GM15510 (cell line): Measurements from ENCODE around the gene EDEM3.

ENCODE experiments used
- POLR2A ChIP-seq: IDR thresholded peaks from 3 replicates; pipeline ENCODE4 v1.6.1; 2011; ENCODE audit warnings: borderline replicate concordance; ENCODE audit not compliant: insufficient read length; ENCODE audit errors: extremely low read depth

EDEM3 gene, protein sequence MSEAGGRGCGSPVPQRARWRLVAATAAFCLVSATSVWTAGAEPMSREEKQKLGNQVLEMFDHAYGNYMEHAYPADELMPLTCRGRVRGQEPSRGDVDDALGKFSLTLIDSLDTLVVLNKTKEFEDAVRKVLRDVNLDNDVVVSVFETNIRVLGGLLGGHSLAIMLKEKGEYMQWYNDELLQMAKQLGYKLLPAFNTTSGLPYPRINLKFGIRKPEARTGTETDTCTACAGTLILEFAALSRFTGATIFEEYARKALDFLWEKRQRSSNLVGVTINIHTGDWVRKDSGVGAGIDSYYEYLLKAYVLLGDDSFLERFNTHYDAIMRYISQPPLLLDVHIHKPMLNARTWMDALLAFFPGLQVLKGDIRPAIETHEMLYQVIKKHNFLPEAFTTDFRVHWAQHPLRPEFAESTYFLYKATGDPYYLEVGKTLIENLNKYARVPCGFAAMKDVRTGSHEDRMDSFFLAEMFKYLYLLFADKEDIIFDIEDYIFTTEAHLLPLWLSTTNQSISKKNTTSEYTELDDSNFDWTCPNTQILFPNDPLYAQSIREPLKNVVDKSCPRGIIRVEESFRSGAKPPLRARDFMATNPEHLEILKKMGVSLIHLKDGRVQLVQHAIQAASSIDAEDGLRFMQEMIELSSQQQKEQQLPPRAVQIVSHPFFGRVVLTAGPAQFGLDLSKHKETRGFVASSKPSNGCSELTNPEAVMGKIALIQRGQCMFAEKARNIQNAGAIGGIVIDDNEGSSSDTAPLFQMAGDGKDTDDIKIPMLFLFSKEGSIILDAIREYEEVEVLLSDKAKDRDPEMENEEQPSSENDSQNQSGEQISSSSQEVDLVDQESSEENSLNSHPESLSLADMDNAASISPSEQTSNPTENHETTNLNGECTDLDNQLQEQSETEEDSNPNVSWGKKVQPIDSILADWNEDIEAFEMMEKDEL

DNA sequence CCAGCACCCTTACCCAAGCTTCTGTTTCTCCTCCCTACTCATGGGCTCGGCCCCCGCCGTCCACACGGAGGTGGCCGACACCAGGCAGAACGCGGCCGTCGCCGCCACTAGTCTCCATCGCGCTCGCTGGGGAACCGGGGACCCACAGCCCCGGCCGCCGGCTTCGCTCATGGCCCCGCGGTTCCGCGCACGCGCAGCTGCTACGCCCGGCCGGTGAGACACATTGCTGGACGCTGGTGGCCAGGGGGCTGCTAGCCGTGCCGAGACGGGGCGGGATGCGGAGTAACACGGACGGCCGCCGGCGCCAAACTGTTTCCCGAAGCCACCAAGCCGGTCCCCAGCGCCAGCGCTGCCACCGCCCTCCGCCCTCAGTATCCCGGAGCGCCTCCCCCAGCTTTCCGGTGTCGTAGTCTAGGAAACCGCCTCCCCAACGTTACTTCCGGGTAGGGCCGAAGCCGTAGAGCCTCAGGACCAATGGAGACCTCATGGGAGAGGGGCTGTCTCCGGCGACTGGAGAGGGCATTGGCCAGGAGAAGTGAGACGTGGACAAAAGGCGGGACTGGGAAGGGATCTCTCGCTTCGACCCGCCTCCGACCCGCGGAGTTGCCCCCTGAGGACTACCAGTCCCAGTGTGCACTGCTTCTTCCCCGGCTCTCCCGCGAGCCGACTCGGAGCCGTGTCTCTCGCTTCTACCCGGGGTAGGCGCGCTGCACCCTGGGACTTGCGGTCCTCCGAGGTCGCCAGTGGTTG lies at the start of gene EDEM3:
TSS of gene EDEM3 (minus strand) at position 383 of the 750 bp plus-strand sequence. CDS start at position 171, 212 bp downstream.
- peak; percentile 85 for TF ChIP-seq POLR2A

DNA sequence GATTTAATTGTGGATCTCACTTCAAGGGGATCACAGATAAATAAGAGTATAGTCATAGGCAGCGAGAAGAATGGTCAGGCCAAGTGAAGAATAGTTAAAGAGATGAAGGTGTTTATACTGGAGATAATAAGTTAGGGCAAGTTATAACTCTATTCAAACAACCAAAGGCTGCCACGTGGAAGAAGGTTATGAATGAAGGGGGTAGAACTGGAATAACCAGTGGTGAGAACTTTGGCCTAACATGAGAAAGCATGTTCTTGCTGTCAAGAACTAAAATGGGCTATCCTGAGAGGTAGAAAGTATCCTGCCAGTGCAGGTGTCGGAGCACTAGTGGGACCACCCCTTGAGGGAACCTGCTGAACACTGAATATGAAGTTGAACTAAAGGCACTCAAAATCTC lies 49.6 kb upstream of the EDEM3 start:
- no peak for TF ChIP-seq POLR2A

DNA sequence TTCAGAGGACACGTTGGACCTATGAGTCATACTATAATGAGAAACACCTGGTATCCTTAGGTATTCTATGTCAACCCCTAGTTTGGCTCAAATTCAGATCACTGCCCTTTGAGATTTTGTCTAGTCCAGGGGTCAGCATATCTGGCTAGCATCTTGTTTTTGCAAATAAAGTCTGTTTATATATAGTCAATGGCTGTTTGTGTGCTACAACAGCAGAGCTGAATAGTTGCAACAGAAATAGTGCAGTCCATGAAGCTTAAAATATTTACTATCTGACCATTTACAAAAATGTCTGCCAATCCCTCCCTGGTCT lies 48.5 kb upstream of the EDEM3 start:
- no peak for TF ChIP-seq POLR2A

DNA sequence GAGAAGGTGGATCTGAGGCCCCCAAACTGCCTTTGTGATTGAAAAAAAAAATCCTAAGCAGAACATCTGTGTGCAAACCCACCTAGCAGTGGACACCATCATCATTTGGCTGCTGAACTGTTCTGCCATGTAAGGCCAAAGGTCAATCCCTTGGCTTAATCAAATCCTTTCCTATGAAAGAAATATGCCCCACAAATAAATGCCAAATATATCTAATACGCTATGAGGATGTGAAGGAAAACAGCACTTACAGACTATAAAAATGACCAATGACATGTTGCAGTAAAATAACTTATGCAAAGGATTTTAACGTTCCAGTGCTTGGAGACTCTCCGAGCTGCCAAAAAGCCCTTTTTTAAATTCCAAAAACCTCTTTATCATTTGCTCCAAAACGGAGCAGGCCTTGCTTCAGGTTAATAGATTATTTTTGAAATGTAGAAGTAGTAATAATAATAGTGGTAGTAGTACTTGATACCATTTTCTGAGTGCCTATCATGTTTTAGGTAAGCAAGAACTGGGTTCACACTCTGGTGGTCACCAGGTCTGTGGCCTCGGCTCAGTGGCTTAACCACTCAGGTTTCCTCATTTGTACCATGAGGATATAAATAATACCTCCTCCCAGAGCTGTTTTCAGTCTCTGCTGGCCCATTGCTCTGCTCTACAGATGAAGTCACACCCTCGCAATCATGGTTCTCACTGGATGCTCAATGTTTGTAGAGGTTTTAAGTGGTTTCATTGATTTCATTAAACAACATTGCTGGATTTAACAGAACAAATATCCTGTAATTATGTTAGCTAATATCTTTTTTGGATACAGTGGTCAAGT lies 47.9 kb upstream of the EDEM3 start:
- no peak for TF ChIP-seq POLR2A

DNA sequence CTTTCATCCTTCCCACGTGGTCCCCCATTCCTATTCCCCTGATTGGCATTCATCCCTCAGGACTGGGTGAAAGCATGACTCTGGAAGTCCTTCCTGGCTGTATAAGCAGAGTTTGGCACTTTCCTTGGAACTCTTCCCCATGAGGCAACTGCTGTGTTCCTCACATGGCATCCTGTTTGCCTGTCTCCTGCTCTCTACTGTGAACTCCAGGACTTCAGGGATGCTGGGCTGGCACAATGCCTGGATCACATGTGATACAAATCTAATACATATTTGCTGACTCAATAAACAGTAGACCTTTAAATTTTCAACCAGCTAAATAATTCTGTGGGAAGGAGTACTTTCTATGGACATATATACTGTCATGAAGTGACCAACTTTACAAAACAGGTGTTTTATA lies 46.8 kb upstream of the EDEM3 start:
- no peak for TF ChIP-seq POLR2A

DNA sequence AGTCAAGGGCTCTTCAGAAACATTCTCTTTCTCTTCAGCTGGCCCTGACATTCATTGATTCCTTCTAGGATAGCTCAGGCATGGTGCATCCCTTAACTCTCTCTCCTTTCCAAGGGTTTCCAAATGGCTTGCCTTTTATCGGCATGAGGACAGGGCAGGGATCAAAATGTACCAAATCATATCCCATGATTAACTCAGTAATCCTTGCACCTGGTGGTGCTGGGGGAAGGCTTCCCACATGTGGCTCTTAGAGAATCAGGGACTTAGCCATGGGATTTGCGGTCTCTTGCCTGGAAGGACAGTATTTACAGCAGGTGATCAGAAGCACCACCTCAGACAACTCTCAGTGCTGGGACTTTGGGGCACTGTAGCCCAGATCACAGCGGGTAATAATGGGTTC lies 46.2 kb upstream of the EDEM3 start:
- TF ChIP-seq POLR2A, result no peak

DNA sequence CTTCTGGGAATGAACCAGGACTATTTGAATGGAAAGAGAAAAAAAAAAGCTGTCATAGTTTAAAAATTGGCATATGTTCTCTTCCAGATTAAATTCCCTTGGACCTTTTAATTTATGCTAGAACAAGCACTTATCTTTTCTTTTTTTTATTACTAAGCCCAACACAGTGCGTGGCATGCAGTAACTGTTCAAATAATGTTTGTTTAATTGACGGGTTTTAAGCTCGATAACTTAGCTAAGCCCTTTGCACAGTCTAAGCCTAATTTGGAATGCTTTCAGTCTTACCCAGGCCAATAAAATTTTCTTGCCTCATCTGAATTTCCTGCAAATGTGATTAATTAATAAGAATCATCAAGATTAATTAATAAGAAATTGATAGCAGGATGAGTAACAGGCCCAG lies 39.3 kb upstream of the EDEM3 start:
- TF ChIP-seq POLR2A, result no peak

DNA sequence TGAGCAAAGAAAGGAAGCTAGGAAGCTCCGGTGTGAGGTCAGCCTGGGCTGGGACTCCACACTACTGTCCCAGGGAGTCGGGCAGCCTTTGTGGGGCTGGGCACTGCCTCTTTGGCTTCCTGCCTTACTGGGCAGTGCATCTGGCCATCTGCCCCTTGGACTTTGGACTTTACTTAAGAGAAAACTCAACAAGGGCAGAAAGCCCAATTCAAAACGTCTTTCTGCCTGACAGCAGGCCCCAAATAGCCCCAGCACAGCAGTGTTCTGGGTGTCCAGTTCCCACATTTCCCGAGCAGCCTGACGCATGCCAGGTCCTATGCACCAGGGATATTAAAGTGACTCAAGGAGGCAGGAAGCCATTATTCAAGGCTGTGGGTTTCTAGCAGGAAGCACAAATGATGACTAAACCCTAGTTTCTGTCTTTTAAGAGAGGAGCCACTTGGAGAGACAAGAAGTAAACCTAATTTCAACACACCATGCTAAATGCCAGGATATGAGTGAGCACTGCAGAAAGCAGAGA lies 37.9 kb upstream of the EDEM3 start:
- no peak for TF ChIP-seq POLR2A

DNA sequence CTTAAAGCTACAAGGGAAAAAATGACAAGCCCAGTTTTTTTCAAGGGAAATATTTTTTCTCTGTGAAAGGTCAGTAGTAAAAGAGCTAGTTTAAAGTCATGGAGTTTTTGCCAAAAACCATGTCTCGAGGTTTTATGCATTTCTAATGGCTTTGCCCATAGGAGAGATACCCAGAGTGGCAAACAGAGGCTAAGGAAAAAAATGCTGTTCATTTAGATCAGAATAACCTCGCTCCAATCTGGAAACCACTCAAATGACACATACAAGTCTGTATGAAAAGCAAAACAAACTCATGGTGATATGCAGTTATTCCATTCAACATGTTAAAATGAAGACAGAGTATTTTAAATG lies 36.9 kb upstream of the EDEM3 start:
- TF ChIP-seq POLR2A, result no peak

DNA sequence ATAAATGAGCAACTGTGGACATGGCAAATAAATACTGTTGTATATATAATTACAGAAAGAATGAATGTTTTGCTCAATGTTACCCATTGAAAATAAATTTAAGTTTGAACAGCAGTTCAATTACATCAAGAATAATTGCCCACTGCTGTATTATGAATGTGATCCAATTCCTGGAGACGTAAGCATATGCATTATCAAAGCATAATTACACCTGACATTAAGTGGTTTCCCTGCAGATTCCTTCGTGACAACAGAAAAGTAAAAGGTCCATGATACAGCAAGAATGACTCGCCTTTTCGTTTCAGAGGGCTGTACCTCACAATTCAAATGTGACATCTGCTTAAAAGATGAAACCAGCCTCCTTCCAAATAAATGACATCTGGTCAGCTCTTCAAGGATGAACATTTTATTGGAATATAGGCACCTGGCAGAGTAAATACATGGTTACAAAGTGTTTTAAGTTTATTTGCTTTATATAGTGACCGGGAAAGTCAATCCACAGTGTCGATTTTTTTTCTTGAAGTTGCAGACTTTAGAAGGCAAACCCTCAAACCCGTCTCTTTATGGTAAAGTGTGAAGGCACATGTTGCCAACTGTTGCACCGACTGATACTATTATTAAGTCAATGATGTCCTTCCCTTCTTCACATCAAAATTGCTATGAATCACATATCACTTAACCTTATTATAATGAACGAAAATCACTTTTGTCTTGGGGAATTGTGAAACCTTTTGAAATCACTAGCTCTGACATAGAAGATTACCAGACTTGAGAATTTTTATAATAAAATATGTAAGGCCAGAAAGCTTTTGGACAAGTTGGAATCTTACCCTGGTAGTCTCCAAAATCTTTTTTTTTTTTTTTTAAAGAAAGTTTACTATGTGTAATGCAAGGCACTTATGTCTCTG lies 36.2 kb upstream of the EDEM3 start:
- TF ChIP-seq POLR2A, result no peak

DNA sequence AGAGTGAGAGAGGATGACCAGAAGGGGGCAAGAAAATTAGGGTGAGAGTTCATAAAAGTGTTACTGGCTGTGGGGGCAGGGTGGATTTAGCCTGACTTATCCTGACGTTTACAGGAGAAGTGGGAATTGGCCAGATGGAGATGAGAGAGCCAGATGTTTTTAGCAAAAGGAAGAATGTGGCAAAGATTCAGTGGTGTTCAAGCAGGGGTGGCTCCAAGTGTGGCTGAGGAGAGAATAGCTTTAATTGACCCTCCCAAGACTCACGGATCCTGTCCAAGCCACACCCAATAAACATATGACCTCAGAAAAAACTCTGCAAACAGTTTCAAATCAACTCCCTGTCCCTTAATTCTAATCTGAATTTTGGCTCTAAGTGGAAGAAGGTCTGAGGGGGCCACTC lies 35.2 kb upstream of the EDEM3 start:
- no peak for TF ChIP-seq POLR2A

DNA sequence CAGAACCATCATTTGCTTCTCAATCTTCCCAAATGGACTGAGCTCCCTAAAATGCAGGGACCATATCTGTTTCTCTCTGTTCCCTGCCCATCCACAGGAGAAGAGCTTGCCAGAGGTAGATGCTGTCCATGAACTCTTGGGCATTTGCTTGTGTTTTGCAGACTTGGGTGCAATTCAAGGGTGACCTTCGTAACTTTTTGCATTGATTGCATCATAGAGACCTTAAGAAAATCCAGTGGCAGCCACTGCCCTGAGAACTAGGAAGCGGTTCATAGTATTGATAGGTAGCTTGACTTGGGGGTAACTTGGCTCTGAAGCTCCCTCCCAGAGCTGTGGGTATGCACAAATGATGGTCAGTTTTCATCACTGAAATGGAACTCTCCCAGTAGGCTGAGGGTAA lies 34.3 kb upstream of the EDEM3 start:
- no peak for TF ChIP-seq POLR2A

DNA sequence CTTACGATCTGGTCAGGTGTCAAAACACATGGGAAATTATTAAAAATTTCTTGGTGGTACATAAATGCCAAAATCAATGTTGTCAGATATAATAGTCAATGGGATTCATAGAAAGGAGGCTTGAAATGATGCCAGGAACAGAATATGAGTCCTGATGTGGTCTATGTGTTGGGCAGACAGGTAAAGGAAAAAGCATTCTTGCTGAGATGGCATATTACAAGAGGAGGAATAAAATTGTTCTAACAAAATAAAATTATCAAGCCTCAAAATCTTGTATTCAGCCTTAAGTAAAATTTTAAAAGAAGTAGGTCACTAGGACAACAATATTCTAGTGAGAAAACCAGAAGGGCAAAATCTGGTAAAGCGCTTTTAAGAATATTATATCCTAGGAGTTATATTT lies 30.9 kb upstream of the EDEM3 start:
- no peak for TF ChIP-seq POLR2A
